HL-60/S4 (cell line): ENCODE measurements around the gene SIDT1.

Source experiments
- in situ Hi-C: fragments of 300-500 bp; cut with MboI; formaldehyde crosslinking; loops from 2 replicates; pipeline ENCODE4 v1.14.3; 2022; ENCODE audit warnings: low sequenced_read_pairs

SIDT1 gene

DNA sequence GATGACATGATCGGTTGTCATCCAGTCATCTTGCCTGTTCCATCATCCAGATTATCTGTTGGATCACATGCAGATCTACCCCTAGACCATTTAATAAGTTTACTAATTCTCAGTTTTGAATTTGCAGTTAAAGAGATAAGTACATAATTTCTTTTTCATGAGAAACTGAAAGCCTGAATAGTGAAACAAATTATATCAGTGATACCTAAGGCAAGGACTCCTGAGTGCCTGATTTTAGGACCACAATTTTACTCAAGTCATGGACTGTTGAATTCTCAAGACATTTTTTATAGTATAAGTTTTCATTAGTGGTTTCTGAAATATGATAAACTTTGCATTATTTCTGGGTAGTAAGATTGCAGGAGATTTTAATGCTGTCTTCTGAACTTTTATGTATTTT lies 13.2 kb downstream of the SIDT1 start:
- in situ Hi-C loops = no loop called here

DNA sequence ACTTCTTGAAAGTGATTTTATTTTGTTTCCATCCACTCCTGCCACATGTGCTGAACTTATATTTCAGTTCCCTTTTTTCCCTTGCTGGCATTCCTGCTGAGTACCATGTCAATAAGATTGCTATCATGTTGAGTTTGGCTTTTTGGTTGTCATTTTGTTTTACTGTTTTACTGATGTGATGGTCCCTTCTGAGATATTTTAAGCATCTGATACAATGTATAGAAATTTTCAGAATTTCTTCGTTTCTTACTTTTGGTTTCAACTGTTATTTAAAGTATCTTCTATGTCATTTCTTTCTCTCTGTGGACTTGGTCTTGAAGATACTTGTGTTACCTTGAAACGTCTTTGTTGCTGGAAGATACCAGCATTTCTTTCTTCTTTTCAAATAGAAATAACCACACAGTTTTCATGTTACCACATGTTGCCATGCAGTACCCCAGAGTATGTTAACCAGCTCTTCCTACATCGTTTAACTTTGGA lies 14.1 kb downstream of the SIDT1 start:
- in situ Hi-C loops = no loop called here

DNA sequence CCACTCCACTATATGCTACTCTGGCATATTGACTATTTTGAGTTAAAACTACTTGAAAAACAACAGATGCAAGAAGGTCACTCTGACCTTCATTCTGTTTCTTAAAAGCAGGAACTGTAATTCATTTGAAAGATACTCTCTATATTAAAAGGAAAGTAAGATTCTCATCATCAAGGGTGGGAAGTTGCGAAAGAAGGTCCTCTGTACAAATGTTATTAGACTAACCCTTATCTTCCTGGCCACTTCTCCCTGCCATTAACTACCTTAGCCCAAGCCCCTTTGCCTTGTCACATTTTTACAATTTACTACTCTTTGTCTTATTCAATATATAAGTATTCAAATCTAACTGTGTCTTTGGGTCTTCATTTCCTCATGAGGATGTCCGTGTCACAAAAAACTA lies 16.1 kb downstream of the SIDT1 start:
- in situ Hi-C loops = no loop called here

DNA sequence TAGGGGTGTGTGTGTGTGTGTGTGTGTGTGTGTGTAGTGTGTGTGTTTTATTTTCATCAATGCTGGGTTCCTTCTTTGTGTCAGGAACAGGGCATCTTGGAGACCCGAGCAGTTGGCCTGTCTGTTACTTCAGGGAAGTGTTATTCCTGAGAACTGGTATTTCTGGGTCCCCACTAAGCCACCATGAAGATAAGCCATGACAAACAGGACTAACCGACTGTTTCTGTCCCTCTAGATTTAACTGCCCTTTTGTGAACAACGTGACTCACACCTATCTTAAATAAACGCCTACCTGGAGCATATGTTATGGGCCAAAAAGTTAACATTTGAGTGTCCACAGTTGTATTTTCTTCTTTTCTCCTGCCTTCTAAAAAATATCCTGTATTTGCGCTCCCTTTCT lies 19.5 kb downstream of the SIDT1 start:
- in situ Hi-C loops = no loop called here

DNA sequence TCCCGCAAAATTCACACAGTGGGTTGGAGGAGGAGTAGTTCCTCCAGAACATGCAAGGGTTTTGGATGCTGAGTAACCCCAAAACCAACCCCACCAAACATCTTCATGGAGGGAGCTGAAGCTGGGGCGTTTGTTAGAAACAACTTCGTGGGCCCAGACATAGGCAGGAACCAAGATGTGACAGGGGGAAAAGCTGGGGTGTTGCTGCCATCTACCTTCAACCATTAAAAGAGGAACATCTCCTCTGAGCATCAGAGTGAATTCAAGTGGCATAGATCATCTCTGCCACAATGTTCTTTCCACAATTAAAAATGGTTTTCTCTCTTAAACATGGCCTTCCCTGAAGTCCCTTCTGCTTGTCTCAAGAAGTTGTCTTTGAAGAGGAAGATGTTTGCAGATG lies 20.5 kb downstream of the SIDT1 start:
- in situ Hi-C loops = no loop called here

DNA sequence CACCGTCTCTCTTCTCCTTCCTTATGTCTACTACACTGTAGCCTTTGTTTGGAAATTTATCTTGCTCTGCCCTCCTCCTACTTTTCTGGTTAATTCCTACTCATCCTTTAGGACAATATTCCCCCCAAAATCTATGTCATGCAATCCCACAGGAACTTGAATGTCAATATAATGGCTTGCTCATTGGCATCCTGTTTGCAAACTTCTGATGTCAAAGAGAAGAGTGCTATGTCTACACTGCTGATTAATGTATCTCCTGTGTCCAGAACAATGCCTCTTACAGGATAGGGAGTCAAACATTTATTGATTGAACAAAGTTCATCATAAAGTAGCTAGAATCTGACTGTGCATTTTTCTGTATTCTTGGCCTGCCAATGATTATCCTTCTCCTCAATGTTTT lies 22.8 kb downstream of the SIDT1 start:
- in situ Hi-C loops = no loop called here

DNA sequence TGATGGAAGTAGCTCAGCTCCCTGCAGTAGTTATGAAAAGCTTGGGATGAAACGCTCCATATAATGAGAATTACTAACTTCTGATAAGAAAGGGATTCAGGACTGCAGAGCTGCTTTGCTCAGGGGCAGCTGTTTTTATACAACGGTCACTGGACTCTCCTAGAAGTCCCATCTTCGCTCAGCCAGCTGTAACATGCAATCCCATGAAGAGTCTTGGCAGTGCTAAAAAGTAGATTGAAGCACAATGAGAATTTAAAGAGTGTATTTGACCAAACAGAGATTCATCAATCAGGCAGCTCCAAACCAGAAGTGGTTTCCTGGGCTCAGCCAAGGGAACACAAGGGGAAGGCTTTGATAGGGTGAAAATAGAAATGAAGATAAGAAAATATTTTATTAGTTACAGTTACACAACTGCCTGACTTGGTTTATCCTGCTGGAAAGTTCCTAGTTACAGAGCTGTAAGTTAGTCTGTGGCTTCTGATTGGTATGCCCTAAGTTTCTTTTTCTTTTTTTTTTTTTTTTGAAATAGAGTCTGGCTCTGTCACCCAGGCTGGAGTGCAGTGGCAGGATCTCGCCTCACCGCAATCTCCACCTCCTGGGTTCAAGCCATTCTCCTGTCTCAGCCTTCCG lies 24.1 kb downstream of the SIDT1 start:
- in situ Hi-C loops = no loop called here

DNA sequence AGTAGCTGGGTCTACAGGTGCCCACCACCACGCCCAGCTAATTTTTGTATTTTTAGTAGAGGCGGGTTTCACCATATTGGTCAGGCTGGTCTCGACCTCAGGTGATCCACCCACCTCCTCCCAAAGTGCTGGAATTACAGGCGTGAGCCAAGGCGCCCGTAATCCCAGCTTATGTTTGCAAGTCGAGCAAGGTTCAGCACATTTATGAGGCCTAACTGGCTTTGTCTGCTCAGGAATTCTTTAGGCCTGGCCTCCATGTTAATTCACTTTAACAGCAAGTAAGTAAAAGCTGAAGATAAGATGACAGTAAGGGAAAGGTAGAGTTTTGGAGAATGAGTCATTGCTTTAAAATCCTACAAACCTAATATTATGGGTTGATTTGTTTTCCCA lies 24.6 kb downstream of the SIDT1 start:
- in situ Hi-C loops = no loop called here

DNA sequence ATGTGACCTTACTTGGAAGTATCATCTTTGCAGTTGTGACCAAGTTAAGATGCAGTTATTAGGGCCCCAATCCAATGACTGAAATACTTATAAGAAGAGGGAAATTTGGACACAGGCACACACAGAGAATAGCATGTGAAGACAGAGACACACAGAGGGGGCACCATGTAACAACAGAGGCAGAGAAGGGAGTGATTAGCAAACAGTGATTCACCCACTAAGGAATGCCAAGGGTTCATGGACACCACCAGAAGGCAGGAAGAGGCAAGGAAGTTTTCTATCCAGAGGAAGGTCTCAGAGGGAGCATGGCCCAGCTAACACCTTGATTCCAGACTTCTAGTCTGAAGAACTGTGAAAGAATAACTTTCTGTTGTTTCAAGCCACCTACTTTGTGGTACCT lies 25.0 kb downstream of the SIDT1 start:
- in situ Hi-C loops = no loop called here

DNA sequence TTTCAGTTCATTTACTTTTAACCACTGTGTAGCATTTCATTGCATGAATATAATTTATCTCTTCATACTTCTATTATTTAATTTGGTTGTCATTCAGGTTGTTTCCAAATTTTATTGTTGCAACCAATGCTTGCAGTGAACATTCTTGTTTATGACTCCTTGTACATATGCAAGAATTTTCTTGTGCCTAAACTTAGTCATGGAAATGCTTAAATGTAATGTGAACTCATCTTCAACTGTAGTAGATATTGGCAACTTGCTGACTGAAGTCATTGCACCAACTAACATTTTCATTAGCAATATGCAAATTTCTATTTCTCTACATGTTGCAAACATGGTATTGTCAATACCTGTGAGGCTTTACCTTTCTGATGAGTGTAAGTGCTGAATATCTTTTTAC lies 26.7 kb downstream of the SIDT1 start:
- in situ Hi-C loops = no loop called here

DNA sequence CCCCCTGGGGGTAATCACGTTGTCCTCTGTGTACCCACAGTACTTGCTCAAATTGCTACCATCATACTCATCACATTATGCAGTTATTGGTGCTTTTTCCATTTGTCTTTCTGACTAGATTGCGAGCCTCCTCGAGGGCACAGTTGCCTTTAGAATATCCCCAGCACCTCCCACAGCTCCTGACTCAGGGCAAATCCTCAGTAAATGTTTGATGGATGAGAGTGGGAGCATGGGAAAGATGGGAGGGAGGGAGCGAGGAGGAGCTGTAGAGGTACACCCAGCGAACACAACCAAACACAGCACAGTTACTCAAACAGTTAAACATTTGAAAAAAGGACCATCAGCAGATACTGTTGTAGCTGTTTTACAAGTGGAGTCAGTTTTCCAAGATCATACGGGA lies 27.9 kb downstream of the SIDT1 start:
- in situ Hi-C loops = no loop called here

DNA sequence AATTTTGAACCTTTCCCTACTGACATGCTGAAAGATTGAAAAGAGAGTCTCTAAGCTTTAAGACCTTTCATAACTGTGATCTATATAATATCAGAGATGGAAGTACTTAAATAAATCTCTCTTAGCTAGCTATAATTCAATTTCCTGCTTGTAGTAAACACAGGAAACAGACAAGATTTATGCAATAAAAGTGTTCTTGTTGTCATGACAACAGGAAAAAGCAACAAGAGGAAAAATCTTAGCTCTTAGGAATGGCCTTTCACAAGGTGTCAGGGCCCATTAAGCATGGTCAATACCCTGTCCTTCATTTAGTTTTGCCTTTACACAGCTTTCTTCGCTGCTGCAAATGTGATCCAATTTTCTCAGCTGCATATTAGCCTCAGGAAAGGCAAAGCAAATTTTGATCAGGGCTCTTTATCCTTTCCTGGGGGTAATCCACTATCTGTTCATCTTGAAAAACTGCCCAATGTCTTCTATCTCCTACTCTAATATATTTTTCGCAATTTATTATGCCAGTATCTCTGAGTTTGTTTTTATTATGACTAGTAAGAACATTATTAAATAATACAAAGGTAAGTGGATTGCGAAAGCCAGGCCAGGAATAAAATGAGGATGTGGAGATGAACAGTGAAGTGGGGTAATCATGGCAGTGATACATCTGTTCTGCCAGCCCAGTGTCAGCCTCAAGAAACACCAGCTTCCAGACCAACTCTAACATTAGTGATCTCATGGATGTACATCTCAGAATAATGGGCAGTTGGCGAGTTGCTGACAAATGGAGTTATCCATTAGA lies 28.7 kb downstream of the SIDT1 start:
- in situ Hi-C loops = no loop called here

DNA sequence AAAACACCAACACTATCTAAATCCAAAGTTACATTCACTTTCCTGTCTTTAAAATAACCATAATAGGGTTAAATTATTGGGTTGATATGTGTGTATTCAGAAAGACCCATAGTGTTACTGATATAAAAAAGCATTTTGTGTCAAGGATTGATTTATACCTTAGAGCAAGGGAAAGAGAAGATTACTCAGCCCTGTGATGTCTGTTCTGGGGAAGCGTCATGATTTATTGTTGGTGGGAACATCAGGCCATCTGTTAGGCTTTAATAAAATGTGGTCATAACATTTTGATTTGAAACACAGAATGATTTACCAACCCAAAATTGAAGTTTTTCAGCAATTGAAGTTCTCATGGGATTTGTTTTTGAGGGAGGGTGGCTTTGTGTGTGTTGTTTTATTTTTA lies 33.2 kb downstream of the SIDT1 start:
- in situ Hi-C loops = no loop called here

DNA sequence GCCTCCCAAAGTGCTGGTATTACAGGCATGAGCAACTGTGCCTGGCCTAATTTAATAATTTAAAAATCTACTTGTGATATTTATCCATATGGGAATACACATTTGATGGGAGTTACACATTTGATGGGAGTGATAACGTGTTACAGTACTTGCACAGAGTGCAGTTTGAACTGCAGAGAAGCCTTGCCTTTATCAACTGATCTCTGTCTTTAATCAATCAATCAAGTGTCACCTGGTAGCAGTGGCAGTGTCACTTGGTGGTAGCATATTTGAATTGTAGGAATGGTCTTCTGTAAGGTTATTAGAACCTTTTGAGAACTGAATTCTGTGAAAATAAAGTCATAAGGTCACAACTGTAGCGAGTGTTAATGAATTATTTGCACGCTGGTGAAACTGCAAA lies 37.8 kb downstream of the SIDT1 start:
- in situ Hi-C loops = no loop called here

DNA sequence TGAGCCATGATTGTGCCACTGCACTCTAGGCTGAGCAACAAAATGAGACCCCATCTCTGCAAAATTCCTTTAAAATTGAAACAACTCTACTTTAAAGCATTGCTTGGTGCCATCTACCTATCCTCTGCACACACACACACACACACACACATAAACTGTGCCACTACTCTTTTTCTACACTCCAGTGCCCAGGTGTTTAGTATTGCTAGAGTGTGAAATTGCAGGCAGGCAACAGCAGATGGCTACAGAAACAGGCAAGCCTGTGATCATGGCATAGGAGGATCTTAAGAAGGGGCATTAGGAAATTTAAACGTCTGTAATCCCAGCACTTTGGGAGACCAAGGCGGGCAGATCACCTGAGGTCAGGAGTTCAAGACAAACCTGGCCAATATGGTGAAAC lies 39.0 kb downstream of the SIDT1 start:
- in situ Hi-C loops = no loop called here

DNA sequence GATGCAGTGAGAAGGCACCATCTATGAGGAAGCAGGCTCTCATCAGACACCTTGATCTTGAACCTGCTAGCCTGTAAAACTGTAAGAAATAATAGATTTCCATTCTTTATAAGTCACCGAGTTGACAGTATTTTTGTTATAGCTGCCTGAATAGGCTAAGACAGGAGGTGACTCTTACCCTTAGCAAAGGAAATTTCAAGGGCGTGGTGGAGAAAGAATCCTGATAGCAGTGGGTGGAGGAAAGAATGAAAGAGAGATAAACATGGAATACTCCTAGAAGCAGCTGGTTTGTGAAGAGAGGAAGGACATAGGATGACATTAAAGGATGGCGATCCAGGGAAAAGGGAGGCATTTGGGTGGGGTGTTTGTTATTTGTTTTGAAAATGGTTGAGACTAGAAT lies 41.4 kb downstream of the SIDT1 start:
- in situ Hi-C loops = no loop called here

DNA sequence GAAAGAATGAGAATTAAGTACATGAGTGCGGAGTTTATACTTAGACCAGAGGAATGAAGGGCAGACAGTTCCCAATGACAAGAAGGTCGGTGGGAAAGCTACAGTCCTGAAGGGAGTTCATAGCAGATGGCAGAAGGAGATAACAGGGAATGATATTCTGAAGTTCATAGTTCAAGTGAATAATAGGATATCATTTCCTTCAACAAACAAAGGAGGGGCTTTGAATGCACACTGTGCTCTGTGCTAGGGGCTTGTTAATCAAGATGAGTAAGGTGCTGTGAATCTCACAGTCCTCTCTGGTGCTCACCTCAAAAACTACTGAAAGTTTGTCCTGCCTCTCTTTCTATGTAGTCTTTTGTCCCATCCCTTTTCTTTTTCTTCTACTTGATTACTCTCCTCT lies 41.9 kb downstream of the SIDT1 start:
- in situ Hi-C loops = no loop called here

DNA sequence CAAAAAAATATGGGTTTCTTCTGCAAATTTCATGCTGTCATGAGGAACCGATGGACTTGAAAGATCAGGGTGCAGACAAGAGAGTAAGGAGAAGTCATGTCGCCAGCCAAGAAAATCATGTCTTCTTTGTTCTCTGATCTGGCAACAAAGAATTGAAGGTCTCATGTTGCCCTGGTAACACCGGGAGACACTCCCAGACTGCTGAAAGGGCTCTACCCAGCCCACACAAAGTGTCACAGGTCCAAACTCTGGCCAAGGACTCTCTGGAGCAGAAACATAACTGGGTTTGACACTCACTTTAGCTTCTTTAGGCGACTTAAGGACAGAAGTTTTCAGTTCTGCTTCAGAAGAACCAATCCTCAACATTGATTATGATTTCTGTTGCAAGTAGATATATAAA lies 42.9 kb downstream of the SIDT1 start:
- in situ Hi-C loops = no loop called here

DNA sequence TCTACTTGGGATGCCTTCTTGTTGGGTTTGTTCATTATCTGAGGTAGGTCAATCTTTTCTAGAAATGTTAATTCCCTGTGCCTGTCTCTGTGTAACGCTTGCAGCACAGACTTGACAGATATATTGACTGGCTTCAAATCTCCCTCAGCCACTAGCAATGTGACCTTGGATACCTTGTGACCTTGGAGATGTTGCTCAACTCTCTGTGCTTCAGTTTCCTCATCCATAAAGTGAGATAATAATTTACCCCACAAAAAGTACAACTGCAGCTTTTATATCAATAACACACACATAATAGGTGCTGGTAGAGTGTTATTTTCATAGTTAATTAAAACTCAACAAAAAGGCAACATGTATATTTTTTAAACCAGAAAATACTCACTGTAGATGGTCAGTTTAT lies 52.9 kb downstream of the SIDT1 start:
- in situ Hi-C loops = no loop called here

DNA sequence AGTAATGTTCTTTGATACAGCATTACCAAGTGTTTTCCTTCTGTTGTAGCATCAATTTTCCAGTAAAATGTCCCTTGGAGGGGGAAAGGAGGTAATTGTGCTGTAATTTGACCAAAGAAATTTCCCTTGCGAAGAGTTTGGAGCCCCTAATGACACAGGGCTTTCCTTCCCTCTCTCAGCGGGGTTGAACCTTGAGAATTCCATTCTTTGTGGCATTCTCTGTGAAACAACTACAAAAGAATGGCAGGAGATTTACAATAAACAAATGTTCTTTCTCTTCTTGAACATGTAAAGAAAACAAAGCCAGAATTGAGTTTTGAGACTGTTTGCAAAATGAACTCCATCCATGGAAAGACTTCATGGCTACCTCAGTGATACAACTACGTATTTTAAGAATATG lies 53.4 kb downstream of the SIDT1 start:
- in situ Hi-C loops = no loop called here

DNA sequence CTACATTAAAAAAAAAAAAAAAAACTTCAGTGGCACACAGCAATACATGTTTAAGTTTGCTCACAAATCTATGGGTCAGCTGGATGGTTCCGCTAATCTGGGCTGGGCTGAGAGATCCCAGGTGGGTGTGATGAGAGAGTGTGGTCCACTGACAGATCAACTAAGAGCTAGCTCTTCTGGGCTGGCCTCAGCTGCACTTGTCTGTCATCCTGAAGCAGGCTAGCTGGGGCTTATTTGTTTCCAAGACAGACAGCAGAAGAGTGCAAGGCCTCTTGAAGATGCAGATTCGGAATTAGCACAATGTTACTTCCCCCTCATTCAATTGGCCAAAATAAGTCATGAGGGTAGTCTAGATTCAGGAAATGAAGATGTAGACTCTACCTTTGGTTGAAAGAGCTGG lies 56.5 kb downstream of the SIDT1 start:
- in situ Hi-C loops = no loop called here

DNA sequence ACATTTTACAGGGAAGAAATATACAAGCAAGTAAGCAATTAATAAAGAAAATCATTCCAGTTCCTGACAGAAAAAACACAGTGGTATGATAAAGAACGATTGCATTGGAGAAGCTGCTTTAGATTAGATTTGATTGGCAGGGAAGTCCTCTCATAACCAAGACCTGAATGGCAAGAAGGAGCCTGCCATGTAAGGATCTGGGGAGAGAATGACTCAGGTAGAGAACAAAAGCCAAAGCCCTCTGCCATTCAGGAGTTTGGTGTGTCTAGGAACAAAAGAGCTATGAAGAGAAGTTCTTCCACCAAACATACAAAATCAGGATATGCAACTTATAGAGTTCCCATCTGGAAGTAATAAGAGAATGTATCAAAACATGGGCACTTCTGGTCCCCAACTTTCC lies 57.6 kb downstream of the SIDT1 start:
- in situ Hi-C loops = no loop called here

DNA sequence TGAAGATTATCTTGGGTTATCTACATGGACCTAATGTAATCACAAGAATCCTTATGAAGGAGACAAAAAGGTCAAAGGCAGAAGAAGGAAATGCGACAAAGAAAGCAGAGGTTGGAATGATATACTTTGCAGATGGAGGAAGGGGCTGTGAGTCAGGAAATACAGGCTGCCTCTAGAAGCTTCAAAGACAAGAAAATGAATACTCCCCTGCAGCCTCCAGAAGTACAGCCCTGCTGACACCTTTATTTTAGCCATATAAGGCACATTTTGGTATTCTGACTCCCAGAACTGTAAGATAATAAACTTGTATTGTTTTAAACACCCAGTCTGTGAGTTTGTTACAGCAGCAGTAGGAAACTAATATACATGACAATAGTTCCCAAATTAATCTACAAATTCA lies 58.6 kb downstream of the SIDT1 start:
- in situ Hi-C loops = no loop called here
